Right lobe of liver (tissue), 6 donors: ENCODE data around the gene SAT2. TPM values are rescaled to one million over a fixed set of nuclear protein-coding genes. Genes with fewer than 3 reads are reported as not detected.
"Not testable (repeated sequence)": the region's sequence is repeated elsewhere in the genome, so short reads cannot be mapped to it uniquely, and the experiment has no call there.

Experiments used
- ATAC-seq, 4 donors: fragments of 200-7000 bp; cut with Tn5 transposase; one replicate each; pipeline ENCODE4 v1.9.1; 2020; ENCODE audit warnings: mild to moderate bottlenecking in 4 of 4, moderate library complexity in 4 of 4
- DNase-seq, 3 donors: peaks; one replicate each; pipeline ENCODE4 v3.0.0-alpha.2; 2020
- H3K27ac ChIP-seq, 3 donors: fragments of 200-600 bp; one replicate each; pipeline ENCODE4 v1.8.0; 2022
- H3K27me3 ChIP-seq, 2 donors: fragments of 200-600 bp; one replicate each; pipeline ENCODE4 v1.8.0; 2022
- H3K36me3 ChIP-seq, 4 donors: fragments of 200-600 bp; sonication (generic) in 1 of 4; one replicate each; pipeline versions ENCODE4 v1.5.1 to v1.8.0; 2017 to 2022; ENCODE audit warnings: control low read depth in 1 of 4
- H3K4me1 ChIP-seq, 4 donors: fragments of 200-600 bp; sonication (generic) in 1 of 4; one replicate each; pipeline versions ENCODE4 v1.5.1 to v1.8.0; 2017 to 2022; ENCODE audit warnings: control low read depth in 1 of 4
- H3K4me3 ChIP-seq, 3 donors: fragments of 200-600 bp; one replicate each; pipeline ENCODE4 v1.8.0; 2022
- H3K9me3 ChIP-seq, 4 donors: fragments of 200-600 bp; sonication (generic) in 1 of 4; one replicate each; pipeline versions ENCODE4 v1.5.1 to v1.8.0; 2017 to 2022; ENCODE audit warnings: control low read depth in 1 of 4
- POLR2A ChIP-seq: fragments of 450-650 bp; IDR thresholded peaks from one replicate; pipeline ENCODE4 v1.6.1; 2017; ENCODE audit warnings: antibody characterized with exemption, mild to moderate bottlenecking
- WGBS: methylation state at CpG from one replicate; pipeline ENCODE4 v1.1.6; 2018; ENCODE audit warnings: low coverage, low lambda C conversion rate; ENCODE audit not compliant: insufficient coverage; ENCODE audit errors: missing lambda C conversion rate; 5-methylcytosine and 5-hydroxymethylcytosine counted together
- intact Hi-C, 2 donors: fragments of 100-400 bp; cut with DNase I; formaldehyde crosslinking; loops; one replicate each; pipeline versions ENCODE4 v1.11.2 to v1.14.1; 2022
- total RNA-seq, 6 experiments: library from RNA; depleted of rRNA in 2 of 6; stranded (reverse); fragments of >200 nt in 2 of 6; fragmentation: NEBNext Ultra II Directional in 3 of 6; extraction: Animal tissue kit (Norgen Biotek cat#: 25700) in 3 of 6; gene quantifications; one replicate each; pipeline versions ENCODE4 v1.1.0 to v1.2.4, GENCODE V29; 2016 to 2023
- TF ChIP-seq, protein P1 (sequence below), 4 donors: fragments of 200-600 bp in 3 of 4; fragments of 450-650 bp in 1 of 4; IDR thresholded peaks; one replicate each; pipeline versions ENCODE4 v1.5.1 to v1.8.0; 2016 to 2022; ENCODE audit warnings: antibody characterized with exemption in 4 of 4, mild to moderate bottlenecking in 2 of 4
- donor health status: DM: no; HTN: yes; CAD: no.
- donor health status: DM: no; HTN: no; CAD: no.
- donor health status: DM: no; HTN: no; CAD: no.
- donor health status: DM: no; HTN: yes; CAD: no.
- donor health status: DM: no; HTN: yes; CAD: no.

Gene SAT2
- total RNA-seq, 6 experiments from 2014 or later: 99.3 to 187 (median 120) TPM

DNA sequence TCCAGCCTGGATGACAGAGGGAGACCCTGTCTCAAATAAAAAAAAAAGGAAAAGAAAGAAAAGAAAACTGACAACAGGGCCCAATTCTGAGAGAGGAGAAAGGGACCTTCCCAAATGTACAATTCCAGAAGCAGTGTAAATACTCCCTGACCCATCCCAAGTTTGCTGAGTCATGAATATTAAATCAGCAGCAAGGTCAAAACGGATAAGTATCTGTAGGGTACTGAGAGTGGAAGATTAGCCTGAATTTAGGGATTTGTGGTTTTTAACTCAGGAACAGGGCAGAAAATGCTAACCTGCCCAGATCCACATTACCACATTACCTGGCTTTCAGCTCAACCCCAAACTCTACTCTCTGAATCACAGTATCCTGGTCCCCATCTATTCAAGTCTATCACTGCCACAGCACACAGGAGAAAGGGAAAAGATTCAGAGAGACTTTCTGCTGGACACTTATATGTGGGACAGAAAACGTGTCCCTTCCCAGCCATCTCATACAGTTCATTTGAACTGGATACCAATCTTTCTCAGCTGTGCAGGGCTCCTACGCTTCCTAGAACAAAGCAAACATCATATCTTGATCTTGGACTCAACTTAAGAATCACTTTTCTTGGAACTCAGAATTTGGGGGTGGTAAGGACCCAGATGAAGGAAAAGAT, 15.9 kb downstream of the SAT2 start:
- Histone ChIP-seq H3K36me3 (no peaks in the 10 kb centered on the region), H3K27ac (peak overlapping the region in 1 of 3 donors; percentile 26), H3K4me1 (peaks cover 0 to 36% (median 9%) of the 10 kb centered on the region in 4 donors), H3K9me3 (no peaks in the 10 kb centered on the region), H3K27me3 (no peaks in the 10 kb centered on the region), H3K4me3 (peak overlapping the region in 1 of 3 donors; percentile 1)
- no peak for TF ChIP-seq POLR2A
- TF ChIP-seq, protein P1, sequence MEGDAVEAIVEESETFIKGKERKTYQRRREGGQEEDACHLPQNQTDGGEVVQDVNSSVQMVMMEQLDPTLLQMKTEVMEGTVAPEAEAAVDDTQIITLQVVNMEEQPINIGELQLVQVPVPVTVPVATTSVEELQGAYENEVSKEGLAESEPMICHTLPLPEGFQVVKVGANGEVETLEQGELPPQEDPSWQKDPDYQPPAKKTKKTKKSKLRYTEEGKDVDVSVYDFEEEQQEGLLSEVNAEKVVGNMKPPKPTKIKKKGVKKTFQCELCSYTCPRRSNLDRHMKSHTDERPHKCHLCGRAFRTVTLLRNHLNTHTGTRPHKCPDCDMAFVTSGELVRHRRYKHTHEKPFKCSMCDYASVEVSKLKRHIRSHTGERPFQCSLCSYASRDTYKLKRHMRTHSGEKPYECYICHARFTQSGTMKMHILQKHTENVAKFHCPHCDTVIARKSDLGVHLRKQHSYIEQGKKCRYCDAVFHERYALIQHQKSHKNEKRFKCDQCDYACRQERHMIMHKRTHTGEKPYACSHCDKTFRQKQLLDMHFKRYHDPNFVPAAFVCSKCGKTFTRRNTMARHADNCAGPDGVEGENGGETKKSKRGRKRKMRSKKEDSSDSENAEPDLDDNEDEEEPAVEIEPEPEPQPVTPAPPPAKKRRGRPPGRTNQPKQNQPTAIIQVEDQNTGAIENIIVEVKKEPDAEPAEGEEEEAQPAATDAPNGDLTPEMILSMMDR (IDR thresholded peaks at IDR 0.05): no peak
- intact Hi-C loops: no loop called here
- ATAC-seq: no peak
- DNase-seq: no peak
- WGBS: 35% methylated on average over 3 of the region's 3 CpGs

DNA sequence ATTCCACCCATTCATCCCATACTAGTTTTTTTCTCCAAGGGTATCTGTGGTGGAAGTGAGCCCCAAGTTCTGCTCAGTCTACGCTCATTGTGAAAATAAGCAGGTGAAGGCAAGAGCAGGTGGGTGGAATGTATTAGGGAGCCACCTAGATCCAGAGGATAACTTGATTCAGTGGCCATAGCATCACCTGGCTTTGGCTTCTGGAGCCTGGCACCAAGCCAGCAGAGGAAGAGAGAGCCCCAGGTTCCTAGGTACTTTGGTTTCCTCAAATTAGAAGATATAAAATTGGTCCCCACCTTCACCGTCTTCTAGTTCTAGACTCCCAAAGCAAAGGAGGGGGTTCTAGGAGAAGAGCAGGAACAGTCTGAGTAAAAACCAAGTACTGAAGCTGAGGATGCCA, 17.0 kb downstream of the SAT2 start:
- no peak overlapping the region for H3K4me3 ChIP-seq
- no peak for DNase-seq
- H3K36me3 ChIP-seq: peaks cover 0 to 4% (median 2%) of the 10 kb centered on the region in 4 donors

DNA sequence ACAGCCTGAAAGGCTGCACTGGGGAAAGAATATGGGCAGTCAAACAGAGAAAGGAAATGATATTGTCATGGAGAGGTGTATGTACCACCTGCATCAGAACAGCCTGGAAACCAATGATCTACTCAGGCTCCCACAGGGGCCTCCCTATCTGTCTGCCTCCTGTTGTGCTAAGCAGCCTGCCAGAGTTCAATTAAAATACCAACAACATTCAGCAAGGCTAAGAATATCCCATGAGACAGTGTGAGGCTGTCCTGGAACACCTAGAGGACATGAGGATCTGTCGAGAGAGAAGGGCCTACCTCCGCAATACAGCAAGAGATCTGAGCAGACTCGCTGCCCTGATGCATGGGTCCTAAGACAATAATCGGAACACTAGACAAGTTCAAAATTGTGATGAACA, 21.3 kb downstream of the SAT2 start:
- WGBS: 95% methylated on average over 4 of the region's 4 CpGs
- Histone ChIP-seq H3K4me1 (peaks cover 0 to 10% (median under 1%) of the 10 kb centered on the region in 4 donors), H3K27me3 (no peaks in the 10 kb centered on the region), H3K36me3 (peaks cover 4 to 45% (median 26%) of the 10 kb centered on the region in 4 donors), H3K4me3 (no peak overlapping the region), H3K9me3 (no peaks in the 10 kb centered on the region), H3K27ac (no peak overlapping the region)
- DNase-seq: no peak
- intact Hi-C loops: no loop called here
- TF ChIP-seq POLR2A: no peak
- TF ChIP-seq, protein P1 (IDR thresholded peaks at IDR 0.05): no peak
- ATAC-seq: no peak

More for the DNA sequence above, 17.0 kb downstream of the SAT2 start:
- no peak for ATAC-seq
- H3K9me3 ChIP-seq: no peaks in the 10 kb centered on the region
- intact Hi-C loops: no loop called here
- no peaks in the 10 kb centered on the region for H3K27me3 ChIP-seq
- 100% methylated on average over 1 of the region's 2 CpGs for WGBS
- H3K27ac ChIP-seq: no peak overlapping the region
- H3K4me1 ChIP-seq: peaks cover 0 to 36% (median 9%) of the 10 kb centered on the region in 4 donors
- no peak for TF ChIP-seq POLR2A
- TF ChIP-seq, protein P1 (IDR thresholded peaks at IDR 0.05): no peak

DNA sequence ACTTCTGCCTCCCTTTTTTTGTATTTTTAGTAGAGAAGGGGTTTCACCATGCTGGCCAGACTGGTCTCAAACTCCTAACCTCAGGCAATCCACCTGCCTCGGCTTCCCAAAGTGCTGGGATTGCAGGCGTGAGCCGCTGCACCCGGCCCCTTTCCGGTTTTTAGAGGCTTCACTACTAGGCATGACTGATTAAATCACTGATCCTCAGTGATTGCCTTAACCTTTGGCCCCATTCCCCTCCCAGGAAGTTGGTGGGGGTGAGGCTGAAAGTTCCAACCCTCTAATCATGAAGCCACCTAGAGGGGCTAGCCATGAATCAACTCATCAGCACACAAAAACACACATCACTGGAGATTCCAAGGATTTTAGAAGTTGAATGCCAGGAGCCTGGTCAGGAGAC, 30.1 kb downstream of the SAT2 start:
- H3K27ac ChIP-seq, H3K9me3 ChIP-seq, H3K27me3 ChIP-seq, H3K4me3 ChIP-seq, H3K4me1 ChIP-seq: not testable (repeated sequence)
- WGBS: 63% methylated on average over 4 of the region's 5 CpGs
- DNase-seq (peak in 1 of 3 donors; percentile 7), ATAC-seq (peak in 1 of 4 donors; percentile 46)
- intact Hi-C loops: loop anchor here in 1 of 2 donors (10.0 kb wide), 1 partner anchor 77 kb away; no protein-coding TSS in a partner anchor
- H3K36me3 ChIP-seq: peaks cover 10 to 94% (median 56%) of the 10 kb centered on the region in 4 donors

DNA sequence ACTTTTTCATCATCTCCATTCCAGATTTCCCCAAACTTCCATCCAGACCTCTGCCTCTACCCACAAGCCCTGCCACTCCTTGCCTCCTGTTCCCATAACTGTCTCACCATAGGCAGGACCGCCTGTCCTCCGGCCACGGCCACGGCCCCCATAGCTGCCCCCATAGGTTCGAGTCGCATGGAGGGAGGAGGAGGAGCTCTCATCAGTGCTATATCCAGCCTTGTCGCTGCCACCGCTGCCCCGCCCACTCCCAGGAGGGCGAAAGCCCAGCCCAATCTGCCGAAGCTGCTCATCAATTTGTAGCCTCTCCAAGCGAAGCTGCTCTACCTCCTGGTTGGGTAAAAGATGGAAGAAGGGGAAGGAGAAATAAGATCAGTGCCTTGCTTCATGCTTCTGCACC, 34.3 kb downstream of the SAT2 start:
- Histone ChIP-seq H3K27ac (no peak overlapping the region), H3K27me3 (no peaks in the 10 kb centered on the region), H3K9me3 (no peaks in the 10 kb centered on the region), H3K4me3 (no peak overlapping the region), H3K4me1 (no peaks in the 10 kb centered on the region), H3K36me3 (peaks cover 4 to 67% (median 31%) of the 10 kb centered on the region in 4 donors)
- TF ChIP-seq, protein P1 (IDR thresholded peaks at IDR 0.05): no peak
- TF ChIP-seq POLR2A: no peak
- WGBS: 88% methylated on average over 11 of the region's 12 CpGs
- no peak for ATAC-seq
- intact Hi-C loops: loop anchor here in 1 of 2 donors (10.0 kb wide), 1 partner anchor 82 kb away; no protein-coding TSS in a partner anchor
- DNase-seq: peak in 1 of 3 donors; percentile 37
